Large intestine (tissue), 3 donors: ENCODE measurements around the gene BPIFA3. TPM values are rescaled to one million over a fixed set of nuclear protein-coding genes. Genes with fewer than 3 reads are reported as not detected.

Source experiments
- DNase-seq, 2 donors: peaks; one replicate each; pipeline versions ENCODE4 v3.0.0 to v3.0.0-alpha.2; 2013
- H3K27ac ChIP-seq: one replicate; pipeline ENCODE4 v1.5.1; 2013; ENCODE audit warnings: low read length
- H3K27me3 ChIP-seq: 2 replicates; pipeline ENCODE4 v1.6.1; 2013; ENCODE audit warnings: low read length; ENCODE audit not compliant: control insufficient read depth, insufficient read depth
- H3K36me3 ChIP-seq: 2 replicates; pipeline ENCODE4 v1.6.1; 2013; ENCODE audit warnings: low read length; ENCODE audit not compliant: control insufficient read depth, insufficient read depth
- H3K4me1 ChIP-seq: one replicate; pipeline ENCODE4 v1.6.1; 2013; ENCODE audit warnings: low read length; ENCODE audit not compliant: control insufficient read depth, insufficient read depth
- H3K4me3 ChIP-seq: one replicate; pipeline ENCODE4 v1.5.1; 2013; ENCODE audit warnings: low read length
- H3K9me3 ChIP-seq: one replicate; pipeline ENCODE4 v1.6.1; 2013; ENCODE audit warnings: mild to moderate bottlenecking, low read depth, low read length, moderate library complexity; ENCODE audit not compliant: control insufficient read depth
- WGBS: methylation state at CpG from one replicate; pipeline ENCODE4 v1.1.5; 2013; ENCODE audit warnings: low lambda C conversion rate; ENCODE audit not compliant: insufficient coverage; 5-methylcytosine and 5-hydroxymethylcytosine counted together
- polyA plus RNA-seq: library from polyadenylated mRNA; unstranded; fragments of 120-200 nt; gene quantifications from one replicate; pipeline ENCODE4 v1.2.1, GENCODE V29; 2013

BPIFA3 gene
- polyA plus RNA-seq, 1 donor: not detected

- WGBS: no CpG with 5 or more reads among the region's 3 CpGs
- H3K4me3 ChIP-seq: no peak overlapping the region
- H3K36me3 ChIP-seq: no peaks in the 10 kb centered on the region
- no peak overlapping the region for H3K27ac ChIP-seq
- no peak for DNase-seq
- peaks cover 19% of the 10 kb centered on the region for H3K27me3 ChIP-seq
- no peaks in the 10 kb centered on the region for H3K4me1 ChIP-seq
- H3K9me3 ChIP-seq: no peaks in the 10 kb centered on the region
These were observed 58.7 kb downstream of the BPIFA3 start for GRCh38 chr20:33275871-33276270.

- H3K4me3 ChIP-seq: no peak overlapping the region
- WGBS: no CpG with 5 or more reads among the region's 12 CpGs
- no peak overlapping the region for H3K27ac ChIP-seq
- H3K27me3 ChIP-seq: peaks cover 19% of the 10 kb centered on the region
- no peaks in the 10 kb centered on the region for H3K36me3 ChIP-seq
- H3K4me1 ChIP-seq: no peaks in the 10 kb centered on the region
- DNase-seq: no peak
- no peaks in the 10 kb centered on the region for H3K9me3 ChIP-seq
These were observed 59.4 kb downstream of the BPIFA3 start for GRCh38 chr20:33276303-33277113.

Other genes starting within 250 kb of the BPIFA3 start
- not detected for gene SUN5, start 212.9 kb upstream of the BPIFA3 start, polyA plus RNA-seq
- not detected for gene BPIFB2, start 209.6 kb upstream of the BPIFA3 start, polyA plus RNA-seq
- gene BPIFB6, start 185.7 kb upstream of the BPIFA3 start, polyA plus RNA-seq: not detected
- gene BPIFB3, start 163.4 kb upstream of the BPIFA3 start, polyA plus RNA-seq: not detected
- 0.12 TPM for gene BPIFB4, start 137.7 kb upstream of the BPIFA3 start, polyA plus RNA-seq
- gene BPIFA2, start 49.2 kb upstream of the BPIFA3 start, polyA plus RNA-seq: not detected
- gene BPIFA1, start 18.6 kb downstream of the BPIFA3 start, polyA plus RNA-seq: not detected
- not detected for gene BPIFB1, start 65.9 kb downstream of the BPIFA3 start, polyA plus RNA-seq
- 32.5 TPM for gene CDK5RAP1, start 184.2 kb downstream of the BPIFA3 start, polyA plus RNA-seq
- gene SNTA1, start 226.4 kb downstream of the BPIFA3 start, polyA plus RNA-seq: 9.2 TPM